Pancreas (tissue), 10 donors: ENCODE results near the gene FRZB. TPM values are rescaled to one million over a fixed set of nuclear protein-coding genes. Genes with fewer than 3 reads are reported as not detected.

Experiments
- ATAC-seq, 4 donors: fragments of 200-7000 bp; cut with Tn5 transposase; one replicate each; pipeline versions ENCODE4 v1.8.0 to v1.9.1; 2020; ENCODE audit warnings: mild to moderate bottlenecking in 4 of 4, moderate library complexity in 4 of 4
- DNase-seq, 6 donors: peaks; one replicate each; pipeline ENCODE4 v3.0.0-alpha.2; 2020
- FAIRE-seq: peaks from 2 replicates; lab custom pipeline; 2012; peaks lifted over from hg19 to GRCh38; lab: Jason Lieb, UNC
- H3K27ac ChIP-seq, 4 donors: fragments of 200-600 bp; sonication (generic); 1 replicate in 3 of 4; 2 replicates in 1 of 4; pipeline versions ENCODE4 v1.5.0 to v1.8.0; 2020
- H3K27me3 ChIP-seq, 4 donors: fragments of 200-600 bp; one replicate each; pipeline ENCODE4 v1.8.0; 2021
- H3K36me3 ChIP-seq, 3 donors: fragments of 200-600 bp; sonication (generic) in 1 of 3; one replicate each; pipeline versions ENCODE4 v1.5.0 to v1.8.0; 2020 to 2021
- H3K4me1 ChIP-seq, 3 donors: fragments of 200-600 bp; one replicate each; pipeline ENCODE4 v1.8.0; 2021
- H3K4me3 ChIP-seq, 4 donors: fragments of 200-600 bp; sonication (generic) in 2 of 4; one replicate each; pipeline versions ENCODE4 v1.5.0 to v1.8.0; 2020 to 2021
- H3K9me3 ChIP-seq, 4 donors: fragments of 200-600 bp; one replicate each; pipeline ENCODE4 v1.8.0; 2021
- CTCF ChIP-seq, 4 donors: fragments of 200-600 bp; sonication (generic) in 3 of 4; IDR thresholded peaks; one replicate each; pipeline versions ENCODE4 v1.5.0 to v1.8.0; 2021; ENCODE audit warnings: antibody characterized with exemption in 4 of 4
- WGBS, 2 donors: extraction: QIAGEN DNeasy Blood & Tissue Kit; methylation state at CpG; one replicate each; pipeline ENCODE4 v1.1.7; 2013; 5-methylcytosine and 5-hydroxymethylcytosine counted together
- intact Hi-C, 3 donors: fragments of 100-400 bp; cut with DNase I; formaldehyde crosslinking; loops; one replicate each; pipeline versions ENCODE4 v1.11.1 to v1.14.2; 2022
- polyA plus RNA-seq, 2 donors: library from polyadenylated mRNA; stranded (reverse); fragments of 200-250 nt; gene quantifications; one replicate each; pipeline ENCODE4 v1.2.3, GENCODE V29; 2013
- total RNA-seq, 6 donors: library from RNA; stranded (reverse); fragmentation: NEBNext Ultra II Directional in 4 of 6; extraction: Animal tissue kit (Norgen Biotek cat#: 25700) in 4 of 6; gene quantifications; one replicate each; pipeline versions ENCODE4 v1.2.1 to v1.2.4, GENCODE V29; 2021 to 2023
- donor health status: healthy with polysubstance abuse.
- donor health status: DM: no; HTN: no; CAD: no; lungs with moderate emphysema.
- donor health status: DM: no; HTN: no; CAD: no.
- donor health status: control.
- donor health status: control.
- donor health status: Bipolar disorder and iron deficiency.
- donor health status: DM: yes; HTN: yes; CAD: no.
- donor health status: DM: no; HTN: no; CAD: no.
- donor health status: DM: no; HTN: no; CAD: no.
- donor health status: DM: yes; HTN: yes; CAD: no.

Gene FRZB
- total and polyA plus RNA-seq, 8 donors: 0.35 to 3.5 (median 0.78) TPM

GRCh38 chr2:182860858-182861257 is 5.6 kb downstream of the FRZB start:
- H3K9me3 ChIP-seq: no peaks in the 10 kb centered on the region
- DNase-seq (no peak), ATAC-seq (no peak), FAIRE-seq (no peak)
- H3K4me3 ChIP-seq: no peak overlapping the region
- 93 to 98% methylated on average over 2 of the region's 2 CpGs for WGBS, 2 donors
- intact Hi-C loops: no loop called here
- peaks cover 0 to 6% (median 0%) of the 10 kb centered on the region in 3 donors for H3K4me1 ChIP-seq
- no peak for TF ChIP-seq CTCF (IDR thresholded peaks at IDR 0.05)
- no peaks in the 10 kb centered on the region for H3K27me3 ChIP-seq
- H3K36me3 ChIP-seq: no peaks in the 10 kb centered on the region
- no peak overlapping the region for H3K27ac ChIP-seq

GRCh38 chr2:182858671-182859070 is 7.8 kb downstream of the FRZB start:
- H3K27me3 ChIP-seq: no peaks in the 10 kb centered on the region
- no peak overlapping the region for H3K27ac ChIP-seq
- 85 to 92% methylated on average over 3 of the region's 3 CpGs for WGBS, 2 donors
- H3K36me3 ChIP-seq: no peaks in the 10 kb centered on the region
- ATAC-seq (no peak), FAIRE-seq (no peak), DNase-seq (no peak)
- no peaks in the 10 kb centered on the region for H3K9me3 ChIP-seq
- TF ChIP-seq CTCF (IDR thresholded peaks at IDR 0.05): no peak
- H3K4me1 ChIP-seq: peaks cover 0 to 6% (median 0%) of the 10 kb centered on the region in 3 donors
- no peak overlapping the region for H3K4me3 ChIP-seq
- intact Hi-C loops: no loop called here

GRCh38 chr2:182855376-182855775 is 11.1 kb downstream of the FRZB start:
- Histone ChIP-seq H3K4me3 (no peak overlapping the region), H3K4me1 (no peaks in the 10 kb centered on the region), H3K9me3 (no peaks in the 10 kb centered on the region), H3K27ac (no peak overlapping the region), H3K27me3 (no peaks in the 10 kb centered on the region), H3K36me3 (no peaks in the 10 kb centered on the region)
- no peak for DNase-seq
- no peak for TF ChIP-seq CTCF (IDR thresholded peaks at IDR 0.05)
- ATAC-seq: no peak
- no peak for FAIRE-seq
- intact Hi-C loops: no loop called here
- 80 to 83% methylated on average over 2 of the region's 2 CpGs for WGBS, 2 donors

GRCh38 chr2:182854375-182855105 is 11.9 kb downstream of the FRZB start:
- Histone ChIP-seq H3K27ac (no peak overlapping the region), H3K27me3 (no peaks in the 10 kb centered on the region), H3K9me3 (no peaks in the 10 kb centered on the region), H3K4me3 (no peak overlapping the region), H3K4me1 (no peaks in the 10 kb centered on the region), H3K36me3 (no peaks in the 10 kb centered on the region)
- ATAC-seq (no peak), FAIRE-seq (no peak), DNase-seq (no peak)
- TF ChIP-seq CTCF (IDR thresholded peaks at IDR 0.05): no peak
- intact Hi-C loops: no loop called here
- 64 to 75% methylated on average over 5 of the region's 5 CpGs for WGBS, 2 donors

GRCh38 chr2:182852801-182853200 is 13.6 kb downstream of the FRZB start:
- intact Hi-C loops: no loop called here
- H3K36me3 ChIP-seq: no peaks in the 10 kb centered on the region
- WGBS, 2 donors: 30 to 51% methylated on average over 1 of the region's 1 CpG
- no peak overlapping the region for H3K27ac ChIP-seq
- no peak for TF ChIP-seq CTCF (IDR thresholded peaks at IDR 0.05)
- H3K27me3 ChIP-seq: no peaks in the 10 kb centered on the region
- no peak for FAIRE-seq
- H3K4me1 ChIP-seq: no peaks in the 10 kb centered on the region
- H3K9me3 ChIP-seq: no peaks in the 10 kb centered on the region
- no peak overlapping the region for H3K4me3 ChIP-seq
- DNase-seq: no peak
- no peak for ATAC-seq
